ENCODE results near the gene EVPLL.
A peak's percentile ranks its signal among the peaks of the same experiment; 100 is the strongest.

Gene EVPLL

GRCh38 chr17:18356624-18357023 lies 21.0 kb upstream of the EVPLL start:
- H3K27ac ChIP-seq = no peak overlapping the region
- no peak overlapping the region for H3K9ac ChIP-seq (ENCODE audit: insufficient read length)
- no peak overlapping the region for H3K4me3 ChIP-seq
- no peaks in the 10 kb centered on the region for H3K9me3 ChIP-seq (ENCODE audit: low read depth, low read length)
- TF ChIP-seq POLR2AphosphoS5 (IDR thresholded peaks at IDR 0.05; ENCODE audit: borderline replicate concordance, low read depth, low read length) (no peak), EZH2 (IDR thresholded peaks at IDR 0.05) (no peak), FOXP2 (optimal IDR thresholded peaks at IDR 0.05; ENCODE audit: control extremely low read depth, extremely low read length, insufficient read depth) (no peak)
- H3K36me3 ChIP-seq (ENCODE audit: insufficient read depth, low read length) = peaks cover 13% of the 10 kb centered on the region
- DNase-seq (ENCODE audit: low read depth, low spot score) = no peak

- TF ChIP-seq POLR2AphosphoS5 (IDR thresholded peaks at IDR 0.05; ENCODE audit: borderline replicate concordance, low read depth, low read length) (no peak), EZH2 (IDR thresholded peaks at IDR 0.05) (no peak), FOXP2 (optimal IDR thresholded peaks at IDR 0.05; ENCODE audit: control extremely low read depth, extremely low read length, insufficient read depth) (no peak)
- H3K4me3 ChIP-seq = no peak overlapping the region
- no peak overlapping the region for H3K9ac ChIP-seq (ENCODE audit: insufficient read length)
- no peak for DNase-seq (ENCODE audit: low read depth, low spot score)
- no peaks in the 10 kb centered on the region for H3K9me3 ChIP-seq (ENCODE audit: low read depth, low read length)
- no peak overlapping the region for H3K27ac ChIP-seq
- no peaks in the 10 kb centered on the region; the same call in 1 of the 2 replicates for H3K36me3 ChIP-seq (ENCODE audit: insufficient read depth, low read length)
These were observed 17.1 kb upstream of the EVPLL start for GRCh38 chr17:18360518-18360917.

- TF ChIP-seq POLR2AphosphoS5 (IDR thresholded peaks at IDR 0.05; ENCODE audit: borderline replicate concordance, low read depth, low read length) (no peak), FOXP2 (optimal IDR thresholded peaks at IDR 0.05; ENCODE audit: control extremely low read depth, extremely low read length, insufficient read depth) (no peak), EZH2 (IDR thresholded peaks at IDR 0.05) (no peak)
- Histone ChIP-seq H3K27ac (no peak overlapping the region), H3K36me3 (ENCODE audit: insufficient read depth, low read length) (no peaks in the 10 kb centered on the region; the same call in 1 of the 2 replicates), H3K4me3 (peak overlapping the region; percentile 93), H3K9ac (ENCODE audit: insufficient read length) (peak overlapping the region; percentile 82), H3K9me3 (ENCODE audit: low read depth, low read length) (no peaks in the 10 kb centered on the region)
- no peak for DNase-seq (ENCODE audit: low read depth, low spot score)
These were observed 15.5 kb upstream of the EVPLL start for GRCh38 chr17:18361837-18362697.

- Histone ChIP-seq H3K9me3 (ENCODE audit: low read depth, low read length) (no peaks in the 10 kb centered on the region), H3K9ac (ENCODE audit: insufficient read length) (peak overlapping the region; percentile 82), H3K36me3 (ENCODE audit: insufficient read depth, low read length) (no peaks in the 10 kb centered on the region; the same call in 1 of the 2 replicates), H3K27ac (no peak overlapping the region), H3K4me3 (peak overlapping the region; percentile 93)
- no peak for DNase-seq (ENCODE audit: low read depth, low spot score)
- TF ChIP-seq FOXP2 (optimal IDR thresholded peaks at IDR 0.05; ENCODE audit: control extremely low read depth, extremely low read length, insufficient read depth) (no peak), EZH2 (IDR thresholded peaks at IDR 0.05) (no peak), POLR2AphosphoS5 (IDR thresholded peaks at IDR 0.05; ENCODE audit: borderline replicate concordance, low read depth, low read length) (no peak)
These were observed 14.9 kb upstream of the EVPLL start for GRCh38 chr17:18362698-18363100.

- DNase-seq (ENCODE audit: low read depth, low spot score) = no peak
- Histone ChIP-seq H3K27ac (no peak within 1 kb of the TSS), H3K36me3 (ENCODE audit: insufficient read depth, low read length) (no peaks in the 10 kb centered on the region; the same call in 1 of the 2 replicates), H3K9me3 (ENCODE audit: low read depth, low read length) (no peaks in the 10 kb centered on the region), H3K9ac (ENCODE audit: insufficient read length) (peak within 1 kb of the TSS; percentile 82), H3K4me3 (peak within 1 kb of the TSS; percentile 93)
- TF ChIP-seq EZH2 (IDR thresholded peaks at IDR 0.05) = no peak
- TF ChIP-seq POLR2AphosphoS5 (IDR thresholded peaks at IDR 0.05; ENCODE audit: borderline replicate concordance, low read depth, low read length) = peak; percentile 70; the same call in 1 of the 2 replicates
These were observed 14.2 kb upstream of the EVPLL start, which contains the start of gene SHMT1 for GRCh38 chr17:18363101-18364049. TSS of gene SHMT1 (minus strand) at chr17:18363550. CDS start at chr17:18355981, 7,569 bp downstream.

- TF ChIP-seq POLR2AphosphoS5 (IDR thresholded peaks at IDR 0.05; ENCODE audit: borderline replicate concordance, low read depth, low read length) (no peak), FOXP2 (optimal IDR thresholded peaks at IDR 0.05; ENCODE audit: control extremely low read depth, extremely low read length, insufficient read depth) (no peak), EZH2 (IDR thresholded peaks at IDR 0.05) (no peak)
- H3K27ac ChIP-seq = no peak overlapping the region
These were observed 13.4 kb upstream of the EVPLL start for GRCh38 chr17:18364166-18364565.

GRCh38 chr17:18368946-18369345 lies 8.6 kb upstream of the EVPLL start:
- no peak for DNase-seq (ENCODE audit: low read depth, low spot score)
- no peaks in the 10 kb centered on the region for H3K9me3 ChIP-seq (ENCODE audit: low read depth, low read length)

More at GRCh38 chr17:18364166-18364565, 13.4 kb upstream of the EVPLL start:
- Histone ChIP-seq H3K36me3 (ENCODE audit: insufficient read depth, low read length) (no peaks in the 10 kb centered on the region; the same call in 1 of the 2 replicates), H3K9me3 (ENCODE audit: low read depth, low read length) (no peaks in the 10 kb centered on the region), H3K4me3 (no peak overlapping the region), H3K9ac (ENCODE audit: insufficient read length) (no peak overlapping the region)
- no peak for DNase-seq (ENCODE audit: low read depth, low spot score)

GRCh38 chr17:18370761-18371160 lies 6.8 kb upstream of the EVPLL start:
- no peak overlapping the region for H3K9ac ChIP-seq (ENCODE audit: insufficient read length)
- no peak for TF ChIP-seq POLR2AphosphoS5 (IDR thresholded peaks at IDR 0.05; ENCODE audit: borderline replicate concordance, low read depth, low read length)
- no peak for TF ChIP-seq FOXP2 (optimal IDR thresholded peaks at IDR 0.05; ENCODE audit: control extremely low read depth, extremely low read length, insufficient read depth)
- TF ChIP-seq EZH2 (IDR thresholded peaks at IDR 0.05) = no peak
- DNase-seq (ENCODE audit: low read depth, low spot score) = no peak

More at GRCh38 chr17:18368946-18369345, 8.6 kb upstream of the EVPLL start:
- Histone ChIP-seq H3K27ac (no peak overlapping the region), H3K36me3 (ENCODE audit: insufficient read depth, low read length) (no peaks in the 10 kb centered on the region), H3K4me3 (no peak overlapping the region), H3K9ac (ENCODE audit: insufficient read length) (no peak overlapping the region)
- TF ChIP-seq FOXP2 (optimal IDR thresholded peaks at IDR 0.05; ENCODE audit: control extremely low read depth, extremely low read length, insufficient read depth) (no peak), EZH2 (IDR thresholded peaks at IDR 0.05) (no peak), POLR2AphosphoS5 (IDR thresholded peaks at IDR 0.05; ENCODE audit: borderline replicate concordance, low read depth, low read length) (no peak)

More at GRCh38 chr17:18370761-18371160, 6.8 kb upstream of the EVPLL start:
- Histone ChIP-seq H3K36me3 (ENCODE audit: insufficient read depth, low read length) (no peaks in the 10 kb centered on the region), H3K9me3 (ENCODE audit: low read depth, low read length) (no peaks in the 10 kb centered on the region), H3K4me3 (no peak overlapping the region), H3K27ac (no peak overlapping the region)
